Lung (tissue), 12 donors: Measurements from ENCODE around the gene MRFAP1. TPM values are rescaled to one million over a fixed set of nuclear protein-coding genes. Genes with fewer than 3 reads are reported as not detected.

Source experiments
- ATAC-seq: fragments of 200-7000 bp; cut with Tn5 transposase; one replicate; pipeline ENCODE4 v1.9.1; 2020; ENCODE audit warnings: moderate number of reproducible peaks; ENCODE audit not compliant: insufficient read depth, low FRiP score
- DNase-seq, 3 donors: peaks; one replicate each; pipeline ENCODE4 v3.0.0-alpha.2; 2013 to 2017
- H3K27ac ChIP-seq, 2 donors: one replicate each; pipeline ENCODE4 v1.5.1; 2013; ENCODE audit warnings: mild to moderate bottlenecking in 2 of 2, moderate library complexity in 2 of 2, control low read depth in 1 of 2, inconsistent platforms in 1 of 2, low read depth in 1 of 2, low read length in 1 of 2
- H3K27me3 ChIP-seq, 3 donors: one replicate each; pipeline ENCODE4 v1.5.1; 2013; ENCODE audit warnings: low read length in 2 of 3; ENCODE audit not compliant: control insufficient read depth in 3 of 3, insufficient read depth in 3 of 3
- H3K36me3 ChIP-seq, 4 donors: one replicate each; pipeline ENCODE4 v1.5.1; 2013; ENCODE audit warnings: low read length in 4 of 4, mild to moderate bottlenecking in 1 of 4, moderate library complexity in 1 of 4; ENCODE audit not compliant: control insufficient read depth in 4 of 4, insufficient read depth in 4 of 4
- H3K4me1 ChIP-seq, 5 donors: one replicate each; pipeline ENCODE4 v1.5.1; 2013; ENCODE audit warnings: low read length in 5 of 5, mild to moderate bottlenecking in 2 of 5, moderate library complexity in 1 of 5; ENCODE audit not compliant: control insufficient read depth in 5 of 5, insufficient read depth in 5 of 5
- H3K4me3 ChIP-seq: one replicate; pipeline ENCODE4 v1.5.1; 2013; ENCODE audit warnings: mild to moderate bottlenecking, control low read depth, moderate library complexity
- H3K9ac ChIP-seq, 2 donors: one replicate each; pipeline ENCODE4 v1.5.1; 2013; ENCODE audit warnings: low read length in 2 of 2, control low read depth in 1 of 2; ENCODE audit not compliant: insufficient read depth in 1 of 2
- H3K9me3 ChIP-seq, 4 donors: one replicate each; pipeline ENCODE4 v1.5.1; 2013; ENCODE audit warnings: low read length in 3 of 4, mild to moderate bottlenecking in 1 of 4, moderate library complexity in 1 of 4; ENCODE audit not compliant: control insufficient read depth in 4 of 4, insufficient read depth in 3 of 4
- CTCF ChIP-seq: IDR thresholded peaks from 2 replicates; pipeline ENCODE4 v1.5.1; 2012; ENCODE audit warnings: mild to moderate bottlenecking; ENCODE audit errors: control extremely low read depth, extremely low read depth
- WGBS, 2 donors: extraction: QIAGEN DNeasy Blood & Tissue Kit; methylation state at CpG; one replicate each; pipeline ENCODE4 v1.1.7; 2013; 5-methylcytosine and 5-hydroxymethylcytosine counted together
- polyA plus RNA-seq, 2 donors: library from polyadenylated mRNA; stranded (reverse); fragments of 200-250 nt; gene quantifications; one replicate each; pipeline ENCODE4 v1.2.1, GENCODE V29; 2013
- total RNA-seq, 2 donors: library from RNA; depleted of rRNA in 1 of 2; stranded (reverse); fragments of >200 nt in 1 of 2; gene quantifications; one replicate each; pipeline ENCODE4 v1.2.1, GENCODE V29; 2014 to 2021
- donor health status: control.
- donor health status: control.
- donor health status: Bipolar disorder and iron deficiency.
- donor health status: healthy.
- donor health status: DM: yes; HTN: yes; CAD: no.

Gene MRFAP1
- total and polyA plus RNA-seq, 4 donors = 183 to 286 (median 218) TPM

DNA sequence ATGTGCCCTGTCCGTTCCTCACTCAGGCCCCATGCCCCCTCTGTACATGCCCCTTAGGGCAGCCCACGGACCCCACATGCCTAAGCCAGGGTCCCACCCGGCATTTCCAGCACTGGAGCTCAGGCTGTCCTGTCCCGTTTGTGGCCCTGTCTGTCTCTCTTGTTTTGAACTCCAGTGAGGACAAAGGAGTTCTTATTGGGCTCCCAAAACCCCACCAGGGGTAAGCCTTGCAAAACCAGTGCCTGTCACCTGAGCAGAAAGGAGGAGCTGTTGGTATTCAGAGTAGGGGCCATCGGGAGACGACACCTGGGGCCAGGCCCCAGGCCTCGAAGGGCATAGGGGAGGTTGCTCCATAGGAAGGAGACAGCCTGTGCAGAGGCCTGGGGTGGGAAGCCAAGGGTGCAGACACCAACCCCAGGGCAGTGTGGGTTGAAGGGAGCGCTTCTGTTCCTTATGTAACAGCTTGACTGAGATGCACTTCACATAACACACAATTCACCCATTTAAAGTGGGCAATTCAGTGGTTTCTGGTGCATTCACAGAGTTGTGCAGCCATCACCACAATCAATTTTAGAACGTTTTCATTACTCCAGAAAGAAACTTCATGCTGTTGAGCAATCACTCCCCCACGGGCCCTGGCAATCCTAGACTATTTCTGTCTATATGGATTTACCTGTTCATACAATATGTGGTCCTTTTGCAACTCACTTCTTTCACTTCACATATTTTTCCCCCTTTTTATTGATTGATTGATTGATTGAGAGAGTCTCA is 33.8 kb upstream of the MRFAP1 start:
- Histone ChIP-seq H3K9me3 (peaks cover 0 to 16% (median 2%) of the 10 kb centered on the region in 4 donors), H3K9ac (no peak overlapping the region), H3K27me3 (no peaks in the 10 kb centered on the region), H3K4me1 (no peaks in the 10 kb centered on the region), H3K36me3 (peaks cover 4 to 68% (median 31%) of the 10 kb centered on the region in 4 donors), H3K4me3 (no peak overlapping the region), H3K27ac (no peak overlapping the region)
- DNase-seq (no peak), ATAC-seq (no peak)
- TF ChIP-seq CTCF = no peak
- 88 to 91% methylated on average over 10 of the region's 10 CpGs for WGBS, 2 donors

- Histone ChIP-seq H3K4me1 (peaks cover 0 to under 1% (median 0%) of the 10 kb centered on the region in 5 donors), H3K4me3 (no peak overlapping the region), H3K27ac (no peak overlapping the region), H3K36me3 (peaks cover 4 to 67% (median 29%) of the 10 kb centered on the region in 4 donors), H3K9ac (no peak overlapping the region), H3K27me3 (no peaks in the 10 kb centered on the region), H3K9me3 (peaks cover 0 to 10% (median 2%) of the 10 kb centered on the region in 4 donors)
- WGBS, 2 donors = 92 to 96% methylated on average over 13 of the region's 13 CpGs
- no peak for TF ChIP-seq CTCF
- ATAC-seq (no peak), DNase-seq (no peak)
These were observed 33.0 kb upstream of the MRFAP1 start for GRCh38 chr4:6607368-6608055.

- H3K27me3 ChIP-seq = no peaks in the 10 kb centered on the region
- no peak for DNase-seq
- no peak for ATAC-seq
- TF ChIP-seq CTCF = no peak
- peaks cover 0 to 2% (median 0%) of the 10 kb centered on the region in 5 donors for H3K4me1 ChIP-seq
- no peak overlapping the region for H3K9ac ChIP-seq
- H3K9me3 ChIP-seq = peaks cover 0 to 9% (median 2%) of the 10 kb centered on the region in 4 donors
- 88 to 91% methylated on average over 28 of the region's 28 CpGs for WGBS, 2 donors
- peaks cover 4 to 65% (median 35%) of the 10 kb centered on the region in 4 donors for H3K36me3 ChIP-seq
- H3K27ac ChIP-seq = no peak overlapping the region
- no peak overlapping the region for H3K4me3 ChIP-seq
These were observed 31.6 kb upstream of the MRFAP1 start for GRCh38 chr4:6608758-6609414.
